Liver (tissue), 9 donors: ENCODE measurements around the gene COL4A1. TPM values are rescaled to one million over a fixed set of nuclear protein-coding genes. Genes with fewer than 3 reads are reported as not detected.

Source experiments
- DNase-seq: peaks from one replicate; pipeline ENCODE4 v3.0.0-alpha.2; 2017; ENCODE audit warnings: low spot score
- H3K27ac ChIP-seq, 2 donors: one replicate each; pipeline ENCODE4 v1.7.0; 2013; ENCODE audit warnings: inconsistent platforms in 2 of 2, low read length in 2 of 2, control low read depth in 1 of 2, low read depth in 1 of 2, mild to moderate bottlenecking in 1 of 2
- H3K27me3 ChIP-seq, 4 donors: one replicate each; pipeline versions ENCODE4 v1.6.1 to v1.7.0; 2013; ENCODE audit warnings: low read length in 3 of 4, inconsistent platforms in 1 of 4, mild to moderate bottlenecking in 1 of 4, moderate library complexity in 1 of 4; ENCODE audit not compliant: control insufficient read depth in 4 of 4, insufficient read depth in 4 of 4
- H3K36me3 ChIP-seq, 4 donors: one replicate each; pipeline versions ENCODE4 v1.6.1 to v1.7.0; 2013; ENCODE audit warnings: low read length in 3 of 4, mild to moderate bottlenecking in 3 of 4, low read depth in 1 of 4, moderate library complexity in 1 of 4; ENCODE audit not compliant: control insufficient read depth in 4 of 4, insufficient read depth in 3 of 4
- H3K4me1 ChIP-seq, 4 donors: one replicate each; pipeline versions ENCODE4 v1.6.1 to v1.7.0; 2013; ENCODE audit warnings: low read length in 3 of 4, mild to moderate bottlenecking in 3 of 4, moderate library complexity in 1 of 4; ENCODE audit not compliant: control insufficient read depth in 4 of 4, insufficient read depth in 4 of 4
- H3K4me3 ChIP-seq, 3 donors: one replicate each; pipeline versions ENCODE4 v1.6.1 to v1.7.0; 2013; ENCODE audit warnings: low read length in 3 of 3, control low read depth in 1 of 3, low read depth in 1 of 3, mild to moderate bottlenecking in 1 of 3
- H3K9ac ChIP-seq, 2 donors: one replicate each; pipeline ENCODE4 v1.7.0; 2013; ENCODE audit warnings: low read length in 2 of 2, mild to moderate bottlenecking in 2 of 2, moderate library complexity in 2 of 2, control low read depth in 1 of 2, low read depth in 1 of 2
- H3K9me3 ChIP-seq, 4 donors: one replicate each; pipeline versions ENCODE4 v1.6.1 to v1.7.0; 2013; ENCODE audit warnings: low read length in 3 of 4; ENCODE audit not compliant: control insufficient read depth in 4 of 4
- ATF3 ChIP-seq: IDR thresholded peaks from 2 replicates; pipeline ENCODE4 v1.6.1; 2016; ENCODE audit warnings: antibody characterized with exemption
- CTCF ChIP-seq: fragments of 150-350 bp; IDR thresholded peaks from 2 replicates; pipeline ENCODE4 v1.5.1; 2017; ENCODE audit warnings: improper control_type of control experiment, low read depth, low read length; ENCODE audit not compliant: missing input control
- EGR1 ChIP-seq, 2 donors: IDR thresholded peaks; 2 replicates each; pipeline ENCODE4 v1.6.1; 2016 to 2018; ENCODE audit warnings: antibody characterized with exemption in 2 of 2, low read depth in 2 of 2
- FOXA1 ChIP-seq: IDR thresholded peaks from 2 replicates; pipeline ENCODE4 v1.6.1; 2016; ENCODE audit warnings: antibody characterized with exemption
- FOXA2 ChIP-seq: IDR thresholded peaks from 2 replicates; pipeline ENCODE4 v1.6.1; 2016; ENCODE audit warnings: antibody characterized with exemption
- GABPA ChIP-seq, 2 donors: IDR thresholded peaks in 1 of 2; conservative IDR thresholded peaks in 1 of 2; 2 replicates each; pipeline ENCODE4 v1.6.1; 2016; ENCODE audit warnings: antibody characterized with exemption in 2 of 2, mild to moderate bottlenecking in 1 of 2, moderate library complexity in 1 of 2
- HNF4A ChIP-seq, 2 donors: conservative IDR thresholded peaks; 2 replicates each; pipeline ENCODE4 v1.6.1; 2016; ENCODE audit warnings: antibody characterized with exemption in 2 of 2, mild to moderate bottlenecking in 2 of 2
- HNF4G ChIP-seq: IDR thresholded peaks from 2 replicates; pipeline ENCODE4 v1.6.1; 2016; ENCODE audit warnings: antibody characterized with exemption
- JUND ChIP-seq, 2 donors: IDR thresholded peaks; 2 replicates each; pipeline ENCODE4 v1.6.1; 2016; ENCODE audit warnings: antibody characterized with exemption in 2 of 2
- MAX ChIP-seq: IDR thresholded peaks from 2 replicates; pipeline ENCODE4 v1.6.1; 2016; ENCODE audit warnings: antibody characterized with exemption
- NR2F2 ChIP-seq: IDR thresholded peaks from 2 replicates; pipeline ENCODE4 v1.6.1; 2016; ENCODE audit warnings: antibody characterized with exemption
- RAD21 ChIP-seq, 2 donors: IDR thresholded peaks; 2 replicates each; pipeline ENCODE4 v1.6.1; 2016; ENCODE audit warnings: antibody characterized with exemption in 2 of 2, mild to moderate bottlenecking in 2 of 2
- REST ChIP-seq: IDR thresholded peaks from 2 replicates; pipeline ENCODE4 v1.6.1; 2016; ENCODE audit warnings: antibody characterized with exemption, mild to moderate bottlenecking
- RXRA ChIP-seq, 2 donors: IDR thresholded peaks; 2 replicates each; pipeline ENCODE4 v1.6.1; 2017 to 2018; ENCODE audit warnings: antibody characterized with exemption in 2 of 2, mild to moderate bottlenecking in 1 of 2
- SP1 ChIP-seq: IDR thresholded peaks from 2 replicates; pipeline ENCODE4 v1.6.1; 2018; ENCODE audit warnings: antibody characterized with exemption, mild to moderate bottlenecking
- TAF1 ChIP-seq: conservative IDR thresholded peaks from 2 replicates; pipeline ENCODE4 v1.6.1; 2016; ENCODE audit warnings: antibody characterized with exemption, mild to moderate bottlenecking
- YY1 ChIP-seq: IDR thresholded peaks from 2 replicates; pipeline ENCODE4 v1.6.1; 2016; ENCODE audit warnings: antibody characterized with exemption, mild to moderate bottlenecking
- ZBTB33 ChIP-seq: IDR thresholded peaks from 2 replicates; pipeline ENCODE4 v1.6.1; 2016; ENCODE audit warnings: antibody characterized with exemption
- WGBS: extraction: QIAGEN DNeasy Blood & Tissue Kit; methylation state at CpG from one replicate; pipeline ENCODE4 v1.1.7; 2013; 5-methylcytosine and 5-hydroxymethylcytosine counted together
- polyA plus RNA-seq, 2 donors: library from polyadenylated mRNA; stranded (reverse) in 1 of 2; unstranded in 1 of 2; fragments of 200-250 nt in 1 of 2; fragments of >200 nt in 1 of 2; fragmentation: Nextera tagmentation in 1 of 2; extraction: Ambion mirVana in 1 of 2; gene quantifications; one replicate each; pipeline versions ENCODE4 v1.2.1 to v1.2.3, GENCODE V29; 2013 to 2015
- total RNA-seq, 2 donors: library from RNA; depleted of rRNA; stranded (reverse); fragments of >200 nt; gene quantifications; one replicate each; pipeline ENCODE4 v1.2.3, GENCODE V29; 2014
- donor health status: healthy.
- donor health status: healthy.
- donor health status: healthy.
- donor health status: healthy.
- donor health status: healthy.

Gene COL4A1
- total and polyA plus RNA-seq, 4 donors: 5.0 to 68.5 (median 37.9) TPM

- DNase-seq: no peak
- Histone ChIP-seq H3K27ac (no peak overlapping the region), H3K36me3 (no peaks in the 10 kb centered on the region), H3K27me3 (no peaks in the 10 kb centered on the region), H3K9me3 (no peaks in the 10 kb centered on the region), H3K4me1 (no peaks in the 10 kb centered on the region), H3K4me3 (no peak overlapping the region), H3K9ac (no peak overlapping the region)
- WGBS: 73% methylated on average over 7 of the region's 7 CpGs
- TF ChIP-seq EGR1 (IDR thresholded peaks at IDR 0.05; ENCODE audit: low read depth in 2 of 2) (no peak), HNF4A (conservative IDR thresholded peaks at IDR 0.05) (no peak), YY1 (no peak), REST (no peak), RXRA (IDR thresholded peaks at IDR 0.05) (no peak), GABPA (IDR thresholded peaks at IDR 0.05 in 1 of 2, conservative IDR thresholded peaks at IDR 0.05 in 1 of 2) (no peak), ATF3 (no peak), MAX (no peak), JUND (IDR thresholded peaks at IDR 0.05) (no peak), HNF4G (no peak), NR2F2 (no peak), CTCF (no peak), SP1 (no peak), RAD21 (IDR thresholded peaks at IDR 0.05) (no peak), FOXA2 (no peak), ZBTB33 (no peak), FOXA1 (no peak), TAF1 (no peak)
Measured at GRCh38 chr13:110270507-110270906, 36.5 kb downstream of the COL4A1 start.
